Tibial nerve (tissue), 4 donors: ENCODE results near the gene AFF3.

ENCODE experiments used
- CTCF ChIP-seq, 5 experiments: fragments of 200-600 bp in 3 of 5; fragments of 450-650 bp in 2 of 5; sonication (generic) in 3 of 5; IDR thresholded peaks; one replicate each; pipeline ENCODE4 v1.5.1; 2016 to 2019; ENCODE audit warnings: antibody characterized with exemption in 5 of 5, mild to moderate bottlenecking in 3 of 5, moderate library complexity in 2 of 5
- EP300 ChIP-seq, 2 donors: sonication (generic); formaldehyde crosslinking; IDR thresholded peaks; one replicate each; pipeline ENCODE4 v1.6.1; 2017; ENCODE audit warnings: antibody characterized with exemption in 2 of 2, mild to moderate bottlenecking in 1 of 2

- no peak for TF ChIP-seq EP300 (IDR thresholded peaks at IDR 0.05)
- TF ChIP-seq CTCF (IDR thresholded peaks at IDR 0.05): no peak
These were observed 204.1 kb downstream of the AFF3 start for GRCh38 chr2:99938250-99938649.
